Measurements from ENCODE around the gene SUSD1.

GRCh38 chr9:112002847-112003457 lies 172.1 kb downstream of the SUSD1 start:
- TF ChIP-seq POLR2A (IDR thresholded peaks at IDR 0.05; ENCODE audit: low read depth) (no peak), POLR2AphosphoS5 (IDR thresholded peaks at IDR 0.05) (no peak)
